HepG2 (cell line): Measurements from ENCODE around the gene SLC2A5. TPM values are rescaled to one million over a fixed set of nuclear protein-coding genes. Genes with fewer than 3 reads are reported as not detected.
A peak's percentile ranks its signal among the peaks of the same experiment; 100 is the strongest.

Experiments used
- BORCS8-MEF2B ChIP-seq: sonication (generic); formaldehyde crosslinking; IDR thresholded peaks from 2 replicates; pipeline ENCODE4 v1.8.0; 2022; ENCODE audit warnings: mild to moderate bottlenecking, missing genetic modification reagents
- FOSL2 ChIP-seq: sonication (generic); formaldehyde crosslinking; IDR thresholded peaks from 2 replicates; pipeline ENCODE4 v1.4.0; 2020; ENCODE audit warnings: missing genetic modification reagents
- FOXC1 ChIP-seq: sonication (generic); formaldehyde crosslinking; IDR thresholded peaks from 2 replicates; pipeline ENCODE4 v1.8.0; 2022; ENCODE audit warnings: mild to moderate bottlenecking, missing genetic modification reagents, borderline replicate concordance
- HNF4G ChIP-seq, 2 experiments: sonication (generic) in 1 of 2; formaldehyde crosslinking in 1 of 2; IDR thresholded peaks; 2 replicates each; pipeline versions ENCODE4 v1.4.0 to v1.6.1; 2011 to 2020; ENCODE audit warnings: borderline replicate concordance in 2 of 2, low read depth in 2 of 2, mild to moderate bottlenecking in 2 of 2, low read length in 1 of 2, missing genetic modification reagents in 1 of 2, moderate library complexity in 1 of 2
- HOXA3 ChIP-seq: sonication (generic); formaldehyde crosslinking; IDR thresholded peaks from 2 replicates; pipeline ENCODE4 v1.5.0; 2020; ENCODE audit warnings: missing genetic modification reagents
- JUN ChIP-seq: sonication (generic); formaldehyde crosslinking; IDR thresholded peaks from 2 replicates; pipeline ENCODE4 v1.4.0; 2020; ENCODE audit warnings: mild to moderate bottlenecking, missing genetic modification reagents
- KAT8 ChIP-seq: IDR thresholded peaks from 2 replicates; pipeline ENCODE4 v1.6.1; 2016; ENCODE audit warnings: missing genetic modification reagents, missing compliant biosample characterization
- KLF16 ChIP-seq, 2 experiments: sonication (generic) in 1 of 2; formaldehyde crosslinking in 1 of 2; IDR thresholded peaks; 2 replicates each; pipeline versions ENCODE4 v1.6.1 to v1.8.0; 2016 to 2023; ENCODE audit warnings: missing genetic modification reagents in 2 of 2, missing compliant biosample characterization in 1 of 2
- MIER3 ChIP-seq: IDR thresholded peaks from 2 replicates; pipeline ENCODE4 v1.6.1; 2016; ENCODE audit warnings: missing compliant biosample characterization, borderline replicate concordance
- NFKB2 ChIP-seq: sonication (generic); formaldehyde crosslinking; IDR thresholded peaks from 2 replicates; pipeline ENCODE4 v1.4.0; 2020; ENCODE audit warnings: missing genetic modification reagents, borderline replicate concordance
- PRPF4 ChIP-seq: fragments of 200-400 bp; formaldehyde crosslinking; IDR thresholded peaks from 2 replicates; pipeline ENCODE4 v1.6.1; 2016; ENCODE audit warnings: low read length, low read depth; ENCODE audit not compliant: poor library complexity, severe bottlenecking
- SAP130 ChIP-seq: IDR thresholded peaks from 2 replicates; pipeline ENCODE4 v1.6.1; 2016; ENCODE audit warnings: low read depth
- TBX3 ChIP-seq: fragments of 450-650 bp; IDR thresholded peaks from 2 replicates; pipeline ENCODE4 v1.6.1; 2017; ENCODE audit warnings: antibody characterized with exemption, mild to moderate bottlenecking, inconsistent platforms, borderline replicate concordance
- TCF7 ChIP-seq: sonication (generic); IDR thresholded peaks from 2 replicates; pipeline ENCODE4 v1.6.1; 2016; ENCODE audit warnings: antibody characterized with exemption, low read depth
- XRCC5 ChIP-seq: fragments of 200-400 bp; formaldehyde crosslinking; optimal IDR thresholded peaks from 2 replicates; pipeline ENCODE3; 2017; ENCODE audit warnings: mild to moderate bottlenecking, low read length
- ZBTB20 ChIP-seq: sonication (generic); formaldehyde crosslinking; IDR thresholded peaks from 2 replicates; pipeline ENCODE4 v1.8.1; 2023; ENCODE audit warnings: missing genetic modification reagents, low read depth, mild to moderate bottlenecking, borderline replicate concordance
- ZMYM2 ChIP-seq: sonication (generic); formaldehyde crosslinking; IDR thresholded peaks from 2 replicates; pipeline ENCODE4 v1.8.0; 2022; ENCODE audit warnings: mild to moderate bottlenecking, missing genetic modification reagents
- ZNF350 ChIP-seq: sonication (generic); formaldehyde crosslinking; IDR thresholded peaks from 2 replicates; pipeline ENCODE4 v1.4.0; 2020; ENCODE audit warnings: mild to moderate bottlenecking, low read depth, missing genetic modification reagents, borderline replicate concordance
- ZNF781 ChIP-seq: sonication (generic); formaldehyde crosslinking; IDR thresholded peaks from 2 replicates; pipeline ENCODE4 v1.5.1; 2020; ENCODE audit warnings: borderline replicate concordance, mild to moderate bottlenecking, missing genetic modification reagents; ENCODE audit errors: not compliant biosample characterization
- polyA plus RNA-seq, 8 experiments: library from polyadenylated mRNA; depleted of rRNA in 3 of 8; stranded (reverse) in 7 of 8; unstranded in 1 of 8; fragments of >200 nt; fragmentation: Illumina TruSeq in 4 of 8; extraction: Trizol in 4 of 8; gene quantifications; 2 replicates each; pipeline versions ENCODE4 v1.2.1 to v1.2.3, GENCODE V29; 2011 to 2016; ENCODE audit warnings: low read depth in 4 of 8, missing spikeins in 1 of 8, mixed read lengths in 1 of 8; ENCODE audit not compliant: insufficient read depth in 1 of 8
- total RNA-seq, 5 experiments: library from RNA; depleted of rRNA; stranded (reverse); fragments of >200 nt; fragmentation: Illumina TruSeq; extraction: Trizol; gene quantifications; 2 replicates each; pipeline ENCODE4 v1.2.3, GENCODE V29; 2016; ENCODE audit warnings: low read depth in 1 of 5
- TF ChIP-seq, protein P1 (sequence below): sonication (generic); formaldehyde crosslinking; IDR thresholded peaks from 2 replicates; pipeline ENCODE4 v1.5.0; 2020; ENCODE audit warnings: mild to moderate bottlenecking, missing genetic modification reagents, moderate library complexity
- TF ChIP-seq, protein P2 (sequence below): sonication (generic); formaldehyde crosslinking; IDR thresholded peaks from 2 replicates; pipeline ENCODE4 v1.4.0; 2020; ENCODE audit warnings: missing genetic modification reagents
- TF ChIP-seq, protein P3 (sequence below): IDR thresholded peaks from 2 replicates; pipeline ENCODE4 v1.6.1; 2016; ENCODE audit warnings: missing compliant biosample characterization, missing genetic modification reagents, borderline replicate concordance
- TF ChIP-seq, protein P4 (sequence below): sonication (generic); formaldehyde crosslinking; IDR thresholded peaks from 2 replicates; pipeline ENCODE4 v1.8.1; 2022; ENCODE audit warnings: low read depth, mild to moderate bottlenecking, missing genetic modification reagents

SLC2A5 gene
- total and polyA plus RNA-seq, 2 of the 13 experiments (the other 11 are each of a cell fraction or from before 2014, with no cell fraction given), result 0.04 to 0.54 TPM

DNA sequence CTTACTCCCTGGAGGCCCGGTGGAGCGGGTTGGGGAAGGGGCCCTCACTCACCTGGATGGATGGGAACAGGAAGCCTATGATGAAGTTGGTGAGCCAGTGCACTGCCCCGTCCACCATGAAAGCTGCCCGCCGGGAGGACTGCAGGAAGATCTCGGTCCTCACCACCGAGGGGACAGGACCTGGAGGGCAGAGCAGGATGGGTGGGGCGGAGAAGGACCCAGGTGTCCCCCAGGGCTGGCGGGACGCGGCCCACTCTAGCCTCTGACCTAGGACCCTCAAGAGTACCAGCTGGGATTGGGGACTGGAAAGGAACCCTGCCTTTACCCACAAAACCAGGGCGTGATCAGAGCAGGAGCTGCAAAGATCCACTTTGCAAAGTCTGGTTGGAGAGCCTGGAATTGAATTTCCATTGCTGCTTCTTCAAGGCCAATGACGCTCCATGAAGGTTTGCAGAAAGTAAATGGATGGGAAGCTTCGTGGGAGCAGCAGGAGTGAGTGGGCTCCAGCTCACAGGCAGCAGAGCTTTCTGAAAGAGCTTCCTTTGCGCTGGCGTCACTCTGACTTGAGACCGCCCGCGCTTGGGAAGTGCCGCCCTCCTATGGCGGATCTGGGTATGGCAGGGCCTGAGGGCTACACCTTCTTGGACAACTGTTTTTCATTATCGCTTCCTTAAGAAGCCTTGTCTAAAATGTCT, 64.6 kb downstream of the SLC2A5 start (continued):
- TF ChIP-seq, protein P1, sequence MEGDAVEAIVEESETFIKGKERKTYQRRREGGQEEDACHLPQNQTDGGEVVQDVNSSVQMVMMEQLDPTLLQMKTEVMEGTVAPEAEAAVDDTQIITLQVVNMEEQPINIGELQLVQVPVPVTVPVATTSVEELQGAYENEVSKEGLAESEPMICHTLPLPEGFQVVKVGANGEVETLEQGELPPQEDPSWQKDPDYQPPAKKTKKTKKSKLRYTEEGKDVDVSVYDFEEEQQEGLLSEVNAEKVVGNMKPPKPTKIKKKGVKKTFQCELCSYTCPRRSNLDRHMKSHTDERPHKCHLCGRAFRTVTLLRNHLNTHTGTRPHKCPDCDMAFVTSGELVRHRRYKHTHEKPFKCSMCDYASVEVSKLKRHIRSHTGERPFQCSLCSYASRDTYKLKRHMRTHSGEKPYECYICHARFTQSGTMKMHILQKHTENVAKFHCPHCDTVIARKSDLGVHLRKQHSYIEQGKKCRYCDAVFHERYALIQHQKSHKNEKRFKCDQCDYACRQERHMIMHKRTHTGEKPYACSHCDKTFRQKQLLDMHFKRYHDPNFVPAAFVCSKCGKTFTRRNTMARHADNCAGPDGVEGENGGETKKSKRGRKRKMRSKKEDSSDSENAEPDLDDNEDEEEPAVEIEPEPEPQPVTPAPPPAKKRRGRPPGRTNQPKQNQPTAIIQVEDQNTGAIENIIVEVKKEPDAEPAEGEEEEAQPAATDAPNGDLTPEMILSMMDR, result peak; percentile 92
- TF ChIP-seq ZNF350 (CRISPR knock-in tag) (0 out of 2 replicates have a peak, but pooled peaks have one; percentile 24), SAP130 (peak; percentile 57; the same call in 1 of the 2 replicates), ZMYM2 (CRISPR knock-in tag) (no peak), TCF7 (no peak), NFKB2 (CRISPR knock-in tag) (peak; percentile 11; the same call in 1 of the 2 replicates), JUN (CRISPR knock-in tag) (peak; percentile 51; the same call in 1 of the 2 replicates), KLF16 (CRISPR knock-in tag; IDR thresholded peaks at IDR 0.05) (peak in 1 of 2 experiments; percentile 27; a peak in 1 of 4 replicates), XRCC5 (peak; percentile 45), BORCS8-MEF2B (CRISPR knock-in tag) (peak; percentile 31; the same call in 1 of the 2 replicates), FOXC1 (CRISPR knock-in tag) (peak; percentile 42; the same call in 1 of the 2 replicates), HNF4G (IDR thresholded peaks at IDR 0.05; ENCODE audit: borderline replicate concordance, low read depth, low read length) (no peak), HNF4G (CRISPR knock-in tag; IDR thresholded peaks at IDR 0.05; ENCODE audit: borderline replicate concordance, low read depth) (no peak), FOSL2 (peak; percentile 50), ZBTB20 (CRISPR knock-in tag) (no peak), KAT8 (CRISPR knock-in tag) (0 out of 2 replicates have a peak, but pooled peaks have one; percentile 37), HOXA3 (CRISPR knock-in tag) (peak; percentile 43), PRPF4 (no peak), TBX3 (no peak), MIER3 (CRISPR knock-in tag) (no peak), ZNF781 (CRISPR knock-in tag) (peak; percentile 22)
- TF ChIP-seq, protein P2, sequence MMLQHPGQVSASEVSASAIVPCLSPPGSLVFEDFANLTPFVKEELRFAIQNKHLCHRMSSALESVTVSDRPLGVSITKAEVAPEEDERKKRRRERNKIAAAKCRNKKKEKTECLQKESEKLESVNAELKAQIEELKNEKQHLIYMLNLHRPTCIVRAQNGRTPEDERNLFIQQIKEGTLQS, result 0 out of 2 replicates have a peak, but pooled peaks have one; percentile 43
- TF ChIP-seq, protein P3, sequence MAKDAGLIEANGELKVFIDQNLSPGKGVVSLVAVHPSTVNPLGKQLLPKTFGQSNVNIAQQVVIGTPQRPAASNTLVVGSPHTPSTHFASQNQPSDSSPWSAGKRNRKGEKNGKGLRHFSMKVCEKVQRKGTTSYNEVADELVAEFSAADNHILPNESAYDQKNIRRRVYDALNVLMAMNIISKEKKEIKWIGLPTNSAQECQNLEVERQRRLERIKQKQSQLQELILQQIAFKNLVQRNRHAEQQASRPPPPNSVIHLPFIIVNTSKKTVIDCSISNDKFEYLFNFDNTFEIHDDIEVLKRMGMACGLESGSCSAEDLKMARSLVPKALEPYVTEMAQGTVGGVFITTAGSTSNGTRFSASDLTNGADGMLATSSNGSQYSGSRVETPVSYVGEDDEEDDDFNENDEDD (CRISPR knock-in tag), result peak; percentile 36; the same call in 1 of the 2 replicates
- TF ChIP-seq, protein P4, sequence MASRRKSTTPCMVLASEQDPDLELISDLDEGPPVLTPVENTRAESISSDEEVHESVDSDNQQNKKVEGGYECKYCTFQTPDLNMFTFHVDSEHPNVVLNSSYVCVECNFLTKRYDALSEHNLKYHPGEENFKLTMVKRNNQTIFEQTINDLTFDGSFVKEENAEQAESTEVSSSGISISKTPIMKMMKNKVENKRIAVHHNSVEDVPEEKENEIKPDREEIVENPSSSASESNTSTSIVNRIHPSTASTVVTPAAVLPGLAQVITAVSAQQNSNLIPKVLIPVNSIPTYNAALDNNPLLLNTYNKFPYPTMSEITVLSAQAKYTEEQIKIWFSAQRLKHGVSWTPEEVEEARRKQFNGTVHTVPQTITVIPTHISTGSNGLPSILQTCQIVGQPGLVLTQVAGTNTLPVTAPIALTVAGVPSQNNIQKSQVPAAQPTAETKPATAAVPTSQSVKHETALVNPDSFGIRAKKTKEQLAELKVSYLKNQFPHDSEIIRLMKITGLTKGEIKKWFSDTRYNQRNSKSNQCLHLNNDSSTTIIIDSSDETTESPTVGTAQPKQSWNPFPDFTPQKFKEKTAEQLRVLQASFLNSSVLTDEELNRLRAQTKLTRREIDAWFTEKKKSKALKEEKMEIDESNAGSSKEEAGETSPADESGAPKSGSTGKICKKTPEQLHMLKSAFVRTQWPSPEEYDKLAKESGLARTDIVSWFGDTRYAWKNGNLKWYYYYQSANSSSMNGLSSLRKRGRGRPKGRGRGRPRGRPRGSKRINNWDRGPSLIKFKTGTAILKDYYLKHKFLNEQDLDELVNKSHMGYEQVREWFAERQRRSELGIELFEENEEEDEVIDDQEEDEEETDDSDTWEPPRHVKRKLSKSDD, result no peak
